GM19328 (cell line): ENCODE data around the gene TRDMT1.
"Not testable (repeated sequence)": the region's sequence is repeated elsewhere in the genome, so short reads cannot be mapped to it uniquely, and the experiment has no call there.

ENCODE experiments used
- ATAC-seq: cut with Tn5 transposase; IDR thresholded peaks from one replicate; pipeline ENCODE4 v1.9.1; 2021; ENCODE audit warnings: mild to moderate bottlenecking, moderate library complexity; ENCODE audit not compliant: unreplicated experiment

TRDMT1 gene

GRCh38 chr10:17134737-17135260, 66.7 kb downstream of the TRDMT1 start:
- no peak for ATAC-seq

- no peak for ATAC-seq
These were observed 67.2 kb downstream of the TRDMT1 start for GRCh38 chr10:17134282-17134681.

DNA sequence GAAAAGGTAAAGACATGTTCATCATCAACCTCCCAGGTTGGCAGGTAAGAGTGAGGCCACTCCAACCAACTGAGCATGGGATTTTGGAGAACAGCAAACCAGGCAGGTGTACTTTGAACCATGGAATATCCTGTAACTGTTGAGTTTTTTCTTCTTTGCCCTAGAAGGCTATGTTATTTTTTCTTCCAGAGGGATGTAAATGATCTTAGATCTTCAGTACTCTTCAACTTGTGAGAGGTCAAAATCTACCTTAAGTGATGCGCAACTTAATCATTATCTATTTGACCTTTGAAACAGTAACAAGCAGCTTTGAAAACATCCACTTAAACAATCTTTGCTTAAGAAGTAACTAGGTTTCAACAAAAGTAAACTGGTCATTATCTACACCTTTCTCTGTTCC, 71.7 kb downstream of the TRDMT1 start, which contains the start of gene CUBN:
Gene CUBN, minus strand, starts transcription at position 71 of the 400 bp plus-strand sequence. Its CDS starts 46 bp downstream, at position 25.
- no peak for ATAC-seq

DNA sequence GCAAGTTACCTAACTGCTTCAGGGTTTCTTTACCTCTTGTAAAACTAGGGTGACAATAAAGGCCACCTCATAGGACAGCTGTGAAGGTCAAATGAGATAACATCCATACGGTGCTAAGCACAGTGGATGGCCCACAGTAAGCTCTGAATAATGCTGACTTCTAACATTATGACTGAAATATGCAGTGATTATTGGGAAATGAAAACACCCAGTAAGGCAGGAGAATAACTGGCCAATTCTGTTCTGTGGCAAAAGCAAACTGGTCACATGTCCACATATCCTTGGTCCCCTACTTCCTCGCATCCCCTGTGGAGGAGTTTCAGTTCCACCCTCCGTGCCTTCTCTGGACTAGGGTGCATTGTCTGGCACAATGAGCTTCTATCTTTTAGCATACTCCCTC, 73.2 kb downstream of the TRDMT1 start:
- ATAC-seq = no peak

- no peak for ATAC-seq
These were observed 75.1 kb downstream of the TRDMT1 start for GRCh38 chr10:17126327-17126726.

DNA sequence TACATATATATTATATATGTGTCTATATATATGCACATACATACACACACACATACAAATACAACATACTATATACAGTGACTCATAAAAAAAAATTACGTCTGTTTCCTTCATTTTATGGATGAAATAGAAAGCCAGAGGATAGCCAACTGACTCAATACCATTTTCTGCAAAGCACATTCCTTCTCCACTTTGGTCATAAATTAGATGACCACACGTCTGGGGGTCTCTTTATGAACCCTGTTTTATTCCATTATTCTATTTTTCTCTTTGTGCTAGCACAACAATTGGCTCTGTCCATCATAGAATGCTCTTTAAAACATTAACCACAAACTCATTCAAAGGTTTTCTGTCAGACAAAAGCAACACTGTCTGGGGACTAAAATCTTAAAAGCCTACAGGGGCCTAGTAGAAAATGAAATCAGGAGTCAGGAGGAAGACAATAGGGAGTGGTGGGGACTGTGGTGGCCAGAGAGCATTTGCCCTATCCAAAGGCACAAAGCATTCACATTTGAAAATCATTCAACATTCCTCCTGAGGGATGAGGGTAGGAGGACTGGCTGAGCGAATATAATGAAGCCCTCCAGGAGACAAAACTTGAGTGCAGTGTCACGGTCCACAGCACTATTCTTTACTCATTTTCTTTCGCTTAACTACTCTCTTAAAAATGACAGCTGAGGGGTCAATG, 76.1 kb downstream of the TRDMT1 start:
- ATAC-seq = no peak

- no peak for ATAC-seq
These were observed 77.5 kb downstream of the TRDMT1 start for GRCh38 chr10:17123961-17124360.

- ATAC-seq = no peak
These were observed 78.5 kb downstream of the TRDMT1 start for GRCh38 chr10:17122726-17123661.

DNA sequence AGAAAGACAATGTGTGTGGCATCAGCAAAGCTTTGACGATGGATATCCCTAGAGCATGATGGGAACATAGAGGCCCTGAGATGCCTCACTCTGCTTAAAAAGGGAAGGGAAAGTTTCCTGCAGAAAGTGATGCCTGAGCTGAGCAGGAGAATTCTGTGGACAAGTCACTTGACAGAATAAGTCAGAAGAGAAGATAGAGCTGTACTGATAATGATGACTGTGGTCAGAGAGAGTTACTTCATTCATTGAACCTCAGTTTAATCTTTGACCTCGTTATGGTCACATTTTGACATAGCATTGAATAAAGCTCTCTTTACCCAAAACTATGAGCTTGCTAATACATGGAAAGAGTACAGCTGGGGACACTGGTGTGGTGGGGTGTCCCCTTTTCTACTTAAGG, 79.4 kb downstream of the TRDMT1 start:
- no peak for ATAC-seq

DNA sequence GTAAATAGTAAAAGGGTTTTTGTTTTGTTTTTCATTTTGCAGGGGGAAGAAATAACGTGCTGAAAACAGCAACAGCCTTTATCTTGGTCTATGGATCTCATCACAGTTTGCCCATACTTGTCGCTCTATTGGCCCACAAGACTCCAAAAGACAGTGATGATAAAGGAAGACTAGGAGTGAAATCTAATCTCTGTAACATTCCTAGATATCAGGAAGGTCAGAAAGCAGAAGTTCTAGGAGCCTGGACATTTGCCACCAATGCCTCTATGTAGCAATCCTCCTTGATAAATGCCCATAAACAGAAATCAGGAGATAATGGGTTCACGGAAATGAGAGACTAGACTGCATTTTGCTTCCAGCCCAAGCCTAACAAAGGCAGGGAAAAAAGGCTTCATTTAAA, 80.8 kb downstream of the TRDMT1 start:
- ATAC-seq = no peak

- ATAC-seq = no peak
These were observed 81.6 kb downstream of the TRDMT1 start for GRCh38 chr10:17119845-17120244.

GRCh38 chr10:17116193-17116592, 85.3 kb downstream of the TRDMT1 start:
- ATAC-seq = no peak

DNA sequence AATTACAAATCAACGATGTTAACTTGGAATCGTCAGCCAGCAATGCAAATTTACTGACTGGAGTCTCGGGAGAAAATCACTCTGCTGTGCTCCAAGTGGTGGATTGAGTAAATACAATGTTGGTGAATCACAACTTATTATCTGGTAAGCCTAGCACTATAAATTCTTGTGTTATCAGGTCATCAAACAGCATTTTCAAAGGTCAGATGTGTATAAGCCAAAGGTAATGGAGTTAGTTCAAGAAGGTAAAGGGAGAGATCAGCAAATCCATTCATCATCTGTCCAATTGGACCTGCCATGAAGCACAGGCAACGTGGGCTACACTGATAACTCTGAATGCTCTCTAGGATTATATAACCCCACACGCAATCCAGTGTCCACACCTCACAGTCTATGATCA, 85.8 kb downstream of the TRDMT1 start:
- no peak for ATAC-seq

- ATAC-seq = not testable (repeated sequence)
These were observed 86.5 kb downstream of the TRDMT1 start for GRCh38 chr10:17114878-17115444.

DNA sequence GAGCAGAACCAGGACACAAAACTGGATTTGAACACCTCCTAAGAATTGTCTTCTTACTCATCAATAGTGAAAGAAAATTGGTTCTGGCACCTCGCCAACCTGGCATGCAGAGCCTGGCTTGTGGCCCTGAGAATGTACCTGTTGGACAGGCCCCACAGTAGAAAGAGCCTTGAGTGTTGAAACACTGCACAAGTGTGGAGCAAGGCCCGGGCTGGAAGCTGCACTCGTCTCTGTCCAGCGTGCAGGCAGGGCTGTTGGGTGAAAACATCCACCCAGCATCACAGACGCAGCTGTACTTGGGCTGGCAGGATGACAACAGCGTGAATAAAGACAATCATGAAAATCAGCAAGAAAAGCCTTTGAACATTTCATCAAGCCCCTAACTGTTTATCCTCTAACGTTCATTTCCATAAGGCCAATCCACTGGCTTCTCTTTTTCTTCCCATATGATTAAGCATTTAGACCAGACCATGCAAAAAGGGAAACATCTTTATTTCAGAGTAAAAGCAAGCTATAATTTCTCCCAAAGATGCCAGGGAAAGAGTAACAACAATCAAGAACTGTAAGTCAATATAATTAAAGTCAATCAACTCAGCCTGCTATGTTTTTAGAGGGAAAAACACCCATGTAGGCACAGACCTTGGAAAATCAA, 87.5 kb downstream of the TRDMT1 start:
- no peak for ATAC-seq

- no peak for ATAC-seq
These were observed 88.1 kb downstream of the TRDMT1 start for GRCh38 chr10:17113346-17113745.

GRCh38 chr10:17112566-17112965, 88.9 kb downstream of the TRDMT1 start:
- no peak for ATAC-seq

DNA sequence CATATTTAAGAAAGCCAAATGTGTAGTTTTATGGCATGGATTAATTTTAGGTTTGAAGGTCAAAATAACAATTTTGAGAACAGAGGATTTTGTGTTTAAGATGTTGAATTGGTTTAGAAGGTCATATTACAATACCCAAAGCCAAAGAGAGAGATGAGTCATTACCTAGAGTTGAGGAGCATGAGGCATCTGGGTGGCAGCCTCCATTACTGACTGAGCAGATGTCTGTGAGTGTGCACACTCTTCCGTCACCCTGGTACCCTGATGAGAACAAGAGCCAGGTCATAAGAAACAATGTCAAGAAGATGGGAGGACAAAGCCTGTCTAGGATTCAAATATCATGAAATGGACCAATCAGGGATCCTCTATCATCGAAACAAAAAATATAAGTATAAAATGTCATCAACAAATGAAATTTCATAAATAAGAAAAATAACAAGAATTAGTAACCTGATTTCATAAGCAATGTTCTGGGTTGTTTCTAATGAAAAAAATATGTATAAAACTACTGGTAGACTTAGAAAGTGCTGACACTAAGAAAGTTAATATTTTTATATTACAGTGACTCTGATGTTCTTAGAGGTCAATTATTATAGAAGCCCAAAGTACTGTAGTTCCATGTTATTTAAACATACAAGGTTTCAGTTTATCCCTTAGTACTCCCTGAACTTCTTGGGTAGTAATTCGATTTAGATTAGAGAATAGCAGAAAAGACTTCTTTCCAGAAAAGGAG, 91.8 kb downstream of the TRDMT1 start:
- ATAC-seq = no peak

DNA sequence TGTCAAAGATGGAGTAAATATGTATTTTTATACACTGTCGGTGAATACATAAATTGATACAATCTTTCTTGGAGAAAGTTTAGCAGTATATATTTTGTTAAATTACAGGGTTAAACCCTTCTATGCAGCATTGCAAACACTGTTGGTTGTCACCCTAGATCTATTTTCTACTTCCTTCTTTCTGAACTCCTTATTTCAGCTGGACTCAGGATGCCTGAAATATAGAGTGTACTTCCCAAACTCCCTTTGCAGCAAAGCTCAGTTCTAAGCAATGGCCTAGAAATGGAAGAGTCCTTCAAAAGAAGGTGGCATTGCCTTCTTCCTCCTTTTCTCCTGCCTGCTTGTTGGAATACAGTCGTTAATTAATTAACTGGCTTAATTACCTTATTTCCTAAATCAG, 92.4 kb downstream of the TRDMT1 start:
- no peak for ATAC-seq

- ATAC-seq = no peak
These were observed 94.5 kb downstream of the TRDMT1 start for GRCh38 chr10:17106991-17107390.
